ENCODE results near the gene CHCT1.

- TF ChIP-seq CTCF (IDR thresholded peaks at IDR 0.05) (no peak), POLR2A (IDR thresholded peaks at IDR 0.05) (no peak)
Observed at GRCh38 chr17:60436676-60437075, 14.4 kb downstream of the CHCT1 start.
